ENCODE data around the gene THSD1. TPM values are rescaled to one million over a fixed set of nuclear protein-coding genes. Genes with fewer than 3 reads are reported as not detected.

Gene THSD1
- total RNA-seq, 1 donor from 2014 or later = 1.3 TPM

GRCh38 chr13:52406629-52407028, 657 bp upstream of the THSD1 start:
- no peak for TF ChIP-seq CTCF (IDR thresholded peaks at IDR 0.05; ENCODE audit: unreplicated experiment)
- no peak for DNase-seq (ENCODE audit: low spot score in 2 of 2, unreplicated experiment in 2 of 2)
- H3K27me3 Mint-ChIP-seq (ENCODE audit: low read depth) = peaks cover 51% of the 10 kb centered on the region
- H3K36me3 Mint-ChIP-seq = peaks cover 14% of the 10 kb centered on the region
- H3K4me3 Mint-ChIP-seq = peak overlapping the region; percentile 38
- no peak overlapping the region for H3K27ac Mint-ChIP-seq
- no peaks in the 10 kb centered on the region for H3K9me3 Mint-ChIP-seq
- H3K4me1 Mint-ChIP-seq = peaks cover 5% of the 10 kb centered on the region

- H3K4me3 Mint-ChIP-seq = peak overlapping the region; percentile 61
- TF ChIP-seq CTCF (IDR thresholded peaks at IDR 0.05; ENCODE audit: unreplicated experiment) = no peak
- peaks cover 5% of the 10 kb centered on the region for H3K4me1 Mint-ChIP-seq
- H3K27ac Mint-ChIP-seq = no peak overlapping the region
- peaks cover 56% of the 10 kb centered on the region for H3K27me3 Mint-ChIP-seq (ENCODE audit: low read depth)
- no peak for DNase-seq (ENCODE audit: low spot score in 2 of 2, unreplicated experiment in 2 of 2)
- H3K36me3 Mint-ChIP-seq = peaks cover 8% of the 10 kb centered on the region
- H3K9me3 Mint-ChIP-seq = no peaks in the 10 kb centered on the region
Observed at GRCh38 chr13:52405369-52405766, 604 bp downstream of the THSD1 start.

GRCh38 chr13:52399708-52400107, 6.3 kb downstream of the THSD1 start:
- H3K27ac Mint-ChIP-seq = no peak overlapping the region
- H3K36me3 Mint-ChIP-seq = no peaks in the 10 kb centered on the region
- no peaks in the 10 kb centered on the region for H3K9me3 Mint-ChIP-seq
- H3K27me3 Mint-ChIP-seq (ENCODE audit: low read depth) = peaks cover 44% of the 10 kb centered on the region
- TF ChIP-seq CTCF (IDR thresholded peaks at IDR 0.05; ENCODE audit: unreplicated experiment) = no peak
- no peak for DNase-seq (ENCODE audit: low spot score in 2 of 2, unreplicated experiment in 2 of 2)
- H3K4me1 Mint-ChIP-seq = no peaks in the 10 kb centered on the region
- no peak overlapping the region for H3K4me3 Mint-ChIP-seq

- Mint-ChIP-seq H3K4me1 (no peaks in the 10 kb centered on the region), H3K27ac (no peak overlapping the region), H3K27me3 (ENCODE audit: low read depth) (peaks cover 37% of the 10 kb centered on the region), H3K4me3 (no peak overlapping the region), H3K9me3 (no peaks in the 10 kb centered on the region), H3K36me3 (no peaks in the 10 kb centered on the region)
- no peak for DNase-seq (ENCODE audit: low spot score in 2 of 2, unreplicated experiment in 2 of 2)
- no peak for TF ChIP-seq CTCF (IDR thresholded peaks at IDR 0.05; ENCODE audit: unreplicated experiment)
Observed at GRCh38 chr13:52399046-52399445, 6.9 kb downstream of the THSD1 start.

GRCh38 chr13:52395704-52396103, 10.3 kb downstream of the THSD1 start:
- TF ChIP-seq CTCF (IDR thresholded peaks at IDR 0.05; ENCODE audit: unreplicated experiment) = no peak
- H3K4me1 Mint-ChIP-seq = peaks cover 2% of the 10 kb centered on the region
- H3K4me3 Mint-ChIP-seq = no peak overlapping the region
- no peaks in the 10 kb centered on the region for H3K9me3 Mint-ChIP-seq
- no peak overlapping the region for H3K27ac Mint-ChIP-seq
- H3K27me3 Mint-ChIP-seq (ENCODE audit: low read depth) = peaks cover 16% of the 10 kb centered on the region
- no peak for DNase-seq (ENCODE audit: low spot score in 2 of 2, unreplicated experiment in 2 of 2)
- no peaks in the 10 kb centered on the region for H3K36me3 Mint-ChIP-seq

GRCh38 chr13:52394586-52394985, 11.4 kb downstream of the THSD1 start:
- no peak for DNase-seq (ENCODE audit: low spot score in 2 of 2, unreplicated experiment in 2 of 2)
- H3K27me3 Mint-ChIP-seq (ENCODE audit: low read depth) = peaks cover 9% of the 10 kb centered on the region
- H3K36me3 Mint-ChIP-seq = no peaks in the 10 kb centered on the region
- H3K4me1 Mint-ChIP-seq = peaks cover 2% of the 10 kb centered on the region
- H3K4me3 Mint-ChIP-seq = no peak overlapping the region
- H3K27ac Mint-ChIP-seq = no peak overlapping the region
- no peak for TF ChIP-seq CTCF (IDR thresholded peaks at IDR 0.05; ENCODE audit: unreplicated experiment)
- H3K9me3 Mint-ChIP-seq = no peaks in the 10 kb centered on the region

Data from mesothelial cell of epicardium (in vitro differentiated cells).